HepG2 (cell line): Measurements from ENCODE around the gene B3GNT5. TPM values are rescaled to one million over a fixed set of nuclear protein-coding genes. Genes with fewer than 3 reads are reported as not detected.

ENCODE experiments used
- DNMT1 ChIP-seq: sonication (generic); formaldehyde crosslinking; IDR thresholded peaks from 2 replicates; pipeline ENCODE4 v1.5.1; 2020; ENCODE audit warnings: mild to moderate bottlenecking, missing genetic modification reagents
- FIP1L1 ChIP-seq: fragments of 200-400 bp; formaldehyde crosslinking; IDR thresholded peaks from 2 replicates; pipeline ENCODE4 v1.6.1; 2018; ENCODE audit warnings: low read depth, mild to moderate bottlenecking, low read length, moderate library complexity, borderline replicate concordance; ENCODE audit not compliant: insufficient read depth
- GABPA ChIP-seq, 2 experiments: IDR thresholded peaks; 2 replicates each; pipeline ENCODE4 v1.6.1; 2011 to 2016; ENCODE audit warnings: low read depth in 2 of 2, low read length in 1 of 2, missing biosample characterization in 1 of 2, missing genetic modification characterization in 1 of 2
- HHEX ChIP-seq: IDR thresholded peaks from 2 replicates; pipeline ENCODE4 v1.6.1; 2016; ENCODE audit warnings: control low read depth
- HNF4A ChIP-seq: sonication (generic); formaldehyde crosslinking; IDR thresholded peaks from 2 replicates; pipeline ENCODE4 v1.4.0; 2020; ENCODE audit warnings: missing genetic modification reagents
- KLF15 ChIP-seq: sonication (generic); formaldehyde crosslinking; IDR thresholded peaks from 2 replicates; pipeline ENCODE4 v1.8.1; 2023; ENCODE audit warnings: borderline replicate concordance, mild to moderate bottlenecking, inconsistent platforms, missing genetic modification reagents, mixed read lengths
- MAFK ChIP-seq, 2 experiments: IDR thresholded peaks in 1 of 2; conservative IDR thresholded peaks in 1 of 2; 2 replicates each; pipeline ENCODE4 v1.6.1; 2011; ENCODE audit warnings: improper control_type of control experiment in 2 of 2, low read length in 2 of 2
- MLLT10 ChIP-seq: sonication (generic); formaldehyde crosslinking; IDR thresholded peaks from 2 replicates; pipeline ENCODE4 v1.4.0; 2020; ENCODE audit warnings: missing genetic modification reagents
- MXI1 ChIP-seq: IDR thresholded peaks from 3 replicates; pipeline ENCODE4 v1.6.1; 2012; ENCODE audit warnings: low read depth, low read length, inconsistent platforms, borderline replicate concordance
- NCOA1 ChIP-seq: sonication (generic); formaldehyde crosslinking; IDR thresholded peaks from 2 replicates; pipeline ENCODE4 v1.9.0; 2021; ENCODE audit warnings: missing genetic modification reagents
- NR0B2 ChIP-seq: sonication (generic); formaldehyde crosslinking; IDR thresholded peaks from 2 replicates; pipeline ENCODE4 v1.4.0; 2020; ENCODE audit warnings: mild to moderate bottlenecking, missing genetic modification reagents
- NR2F6 ChIP-seq, 2 experiments: IDR thresholded peaks; 2 replicates each; pipeline ENCODE4 v1.6.1; 2016; ENCODE audit warnings: antibody characterized with exemption in 1 of 2, mild to moderate bottlenecking in 1 of 2
- SIX1 ChIP-seq: sonication (generic); formaldehyde crosslinking; IDR thresholded peaks from 2 replicates; pipeline ENCODE4 v1.4.0; 2020; ENCODE audit warnings: missing genetic modification reagents, borderline replicate concordance
- SOX6 ChIP-seq, 2 experiments: fragments of 450-650 bp in 1 of 2; sonication (generic) in 1 of 2; formaldehyde crosslinking in 1 of 2; IDR thresholded peaks; 2 replicates each; pipeline versions ENCODE4 v1.4.0 to v1.6.1; 2017 to 2020; ENCODE audit warnings: antibody characterized with exemption in 1 of 2, mild to moderate bottlenecking in 1 of 2, missing genetic modification reagents in 1 of 2
- ZBTB37 ChIP-seq: sonication (generic); formaldehyde crosslinking; IDR thresholded peaks from 2 replicates; pipeline ENCODE4 v1.4.0; 2020; ENCODE audit warnings: mild to moderate bottlenecking, missing genetic modification reagents
- ZFP36 ChIP-seq: fragments of 150-350 bp; IDR thresholded peaks from 2 replicates; pipeline ENCODE4 v1.6.1; 2018; ENCODE audit warnings: borderline replicate concordance, low read length, low read depth; ENCODE audit not compliant: partially characterized antibody
- ZNF101 ChIP-seq: sonication (generic); formaldehyde crosslinking; IDR thresholded peaks from 2 replicates; pipeline ENCODE4 v1.4.0; 2020; ENCODE audit warnings: mild to moderate bottlenecking, low read depth, missing genetic modification reagents, borderline replicate concordance
- ZNF382 ChIP-seq: sonication (generic); formaldehyde crosslinking; IDR thresholded peaks from 2 replicates; pipeline ENCODE4 v1.5.0; 2020; ENCODE audit warnings: missing genetic modification reagents, mild to moderate bottlenecking, borderline replicate concordance
- ZNF414 ChIP-seq: sonication (generic); formaldehyde crosslinking; IDR thresholded peaks from 2 replicates; pipeline ENCODE4 v1.5.0; 2020; ENCODE audit warnings: missing genetic modification reagents
- ZNF646 ChIP-seq: sonication (generic); formaldehyde crosslinking; IDR thresholded peaks from 2 replicates; pipeline ENCODE4 v1.9.0; 2021; ENCODE audit warnings: mild to moderate bottlenecking, missing genetic modification reagents
- ZNF709 ChIP-seq: sonication (generic); formaldehyde crosslinking; IDR thresholded peaks from 2 replicates; pipeline ENCODE4 v1.5.0; 2020; ENCODE audit warnings: mild to moderate bottlenecking, missing genetic modification reagents
- ZNF768 ChIP-seq: sonication (generic); formaldehyde crosslinking; IDR thresholded peaks from 2 replicates; pipeline ENCODE4 v1.4.0; 2020; ENCODE audit warnings: missing genetic modification reagents
- polyA plus RNA-seq, 8 experiments: library from polyadenylated mRNA; depleted of rRNA in 3 of 8; stranded (reverse) in 7 of 8; unstranded in 1 of 8; fragments of >200 nt; fragmentation: Illumina TruSeq in 4 of 8; extraction: Trizol in 4 of 8; gene quantifications; 2 replicates each; pipeline versions ENCODE4 v1.2.1 to v1.2.3, GENCODE V29; 2011 to 2016; ENCODE audit warnings: low read depth in 4 of 8, missing spikeins in 1 of 8, mixed read lengths in 1 of 8; ENCODE audit not compliant: insufficient read depth in 1 of 8
- total RNA-seq, 5 experiments: library from RNA; depleted of rRNA; stranded (reverse); fragments of >200 nt; fragmentation: Illumina TruSeq; extraction: Trizol; gene quantifications; 2 replicates each; pipeline ENCODE4 v1.2.3, GENCODE V29; 2016; ENCODE audit warnings: low read depth in 1 of 5

Gene B3GNT5
- total and polyA plus RNA-seq, 2 of the 13 experiments (the other 11 are each of a cell fraction or from before 2014, with no cell fraction given): not detected

GRCh38 chr3:183211352-183211751 lies 41.7 kb upstream of the B3GNT5 start (continued):
- no peak for TF ChIP-seq ZNF768 (CRISPR knock-in tag)
- peak; percentile 82 for TF ChIP-seq HNF4A (CRISPR knock-in tag)
- TF ChIP-seq ZNF414 (CRISPR knock-in tag): no peak
- TF ChIP-seq KLF15 (CRISPR knock-in tag): no peak
- TF ChIP-seq MXI1: no peak
- no peak for TF ChIP-seq NCOA1
- no peak for TF ChIP-seq HHEX (CRISPR knock-in tag)
- 0 out of 2 replicates have a peak, but pooled peaks have one; percentile 30 for TF ChIP-seq ZNF709 (CRISPR knock-in tag)
- TF ChIP-seq ZBTB37 (CRISPR knock-in tag): no peak
- peak; percentile 39; the same call in 1 of the 2 replicates for TF ChIP-seq NR2F6 (IDR thresholded peaks at IDR 0.05)
- peak; percentile 75 for TF ChIP-seq NR2F6 (CRISPR knock-in tag; IDR thresholded peaks at IDR 0.05)
- no peak for TF ChIP-seq DNMT1 (CRISPR knock-in tag)
- no peak for TF ChIP-seq ZNF382 (CRISPR knock-in tag)
- TF ChIP-seq ZFP36: no peak
- TF ChIP-seq ZNF646: no peak
- TF ChIP-seq FIP1L1: no peak
- TF ChIP-seq NR0B2 (CRISPR knock-in tag): no peak
- TF ChIP-seq SOX6 (IDR thresholded peaks at IDR 0.05): no peak
- TF ChIP-seq SOX6 (CRISPR knock-in tag; IDR thresholded peaks at IDR 0.05): peak; percentile 91
- 0 out of 2 replicates have a peak, but pooled peaks have one; percentile 24 for TF ChIP-seq GABPA (IDR thresholded peaks at IDR 0.05; ENCODE audit: low read depth, low read length)
- TF ChIP-seq GABPA (CRISPR knock-in tag; IDR thresholded peaks at IDR 0.05; ENCODE audit: low read depth): peak; percentile 77
- TF ChIP-seq MLLT10 (CRISPR knock-in tag): no peak
- TF ChIP-seq SIX1 (CRISPR knock-in tag): no peak
- no peak for TF ChIP-seq ZNF101 (CRISPR knock-in tag)
- no peak for TF ChIP-seq MAFK (conservative IDR thresholded peaks at IDR 0.05 in 1 of 2, IDR thresholded peaks at IDR 0.05 in 1 of 2; ENCODE audit: low read length in 2 of 2)
